GM23338 (cell line): Measurements from ENCODE around the gene MRPL18. TPM values are rescaled to one million over a fixed set of nuclear protein-coding genes. Genes with fewer than 3 reads are reported as not detected.

ENCODE experiments used
- ATAC-seq: fragments of 200-7000 bp; cut with Tn5 transposase; 3 replicates; pipeline ENCODE4 v1.9.1; 2020
- DNase-seq: peaks from one replicate; pipeline ENCODE4 v3.0.0-alpha.2; 2015; ENCODE audit warnings: low spot score
- H2AFZ ChIP-seq: fragments of 200-600 bp; sonication (generic); 2 replicates; pipeline ENCODE4 v1.8.0; 2016; ENCODE audit warnings: antibody characterized with exemption, mild to moderate bottlenecking, moderate library complexity
- H3F3A ChIP-seq: fragments of 200-600 bp; sonication (generic); replicated peaks from 2 replicates; pipeline ENCODE4 v1.8.0; 2017; ENCODE audit warnings: antibody characterized with exemption, mixed run types, low read depth
- H3K27ac ChIP-seq: fragments of 200-600 bp; sonication (generic); 2 replicates; pipeline ENCODE4 v1.6.1; 2016; ENCODE audit warnings: low read depth
- H3K27me3 ChIP-seq: fragments of 200-600 bp; sonication (generic); 2 replicates; pipeline ENCODE4 v1.8.0; 2016; ENCODE audit warnings: mild to moderate bottlenecking, mixed run types, moderate library complexity; ENCODE audit not compliant: insufficient read depth
- H3K36me3 ChIP-seq: fragments of 200-600 bp; sonication (generic); 2 replicates; pipeline ENCODE4 v1.8.0; 2016; ENCODE audit warnings: mild to moderate bottlenecking; ENCODE audit not compliant: insufficient read depth
- H3K4me1 ChIP-seq: fragments of 200-600 bp; sonication (generic); 2 replicates; pipeline ENCODE4 v1.8.0; 2016; ENCODE audit warnings: mild to moderate bottlenecking, moderate library complexity; ENCODE audit not compliant: insufficient read depth
- H3K4me2 ChIP-seq: fragments of 200-600 bp; sonication (generic); 2 replicates; pipeline ENCODE4 v1.7.1; 2017; ENCODE audit warnings: mixed run types
- H3K4me3 ChIP-seq: fragments of 200-600 bp; sonication (generic); 2 replicates; pipeline ENCODE4 v1.6.1; 2016; ENCODE audit warnings: mixed run types
- H3K79me2 ChIP-seq: fragments of 200-600 bp; sonication (generic); replicated peaks from 2 replicates; pipeline ENCODE4 v1.8.0; 2017; ENCODE audit warnings: mild to moderate bottlenecking; ENCODE audit not compliant: insufficient read depth
- H3K9me2 ChIP-seq: fragments of 200-600 bp; sonication (generic); 2 replicates; pipeline ENCODE4 v1.8.0; 2017; ENCODE audit not compliant: insufficient read depth
- H4K20me1 ChIP-seq: fragments of 200-600 bp; sonication (generic); replicated peaks from 2 replicates; pipeline ENCODE4 v1.8.0; 2017; ENCODE audit warnings: mild to moderate bottlenecking; ENCODE audit not compliant: insufficient read depth
- H3K27ac Mint-ChIP-seq: 2 replicates; pipeline ENCODE4 v1.8.0; 2020; ENCODE audit warnings: inconsistent platforms, mild to moderate bottlenecking, moderate library complexity, mixed read lengths
- H3K27me3 Mint-ChIP-seq: 3 replicates; pipeline ENCODE4 v1.8.0; 2022; ENCODE audit warnings: low read depth, mild to moderate bottlenecking, moderate library complexity, mixed read lengths, inconsistent platforms; ENCODE audit not compliant: insufficient read depth, poor library complexity
- H3K36me3 Mint-ChIP-seq: 3 replicates; pipeline ENCODE4 v1.8.0; 2021; ENCODE audit warnings: low read depth, mild to moderate bottlenecking, inconsistent platforms, moderate library complexity, mixed read lengths
- H3K4me1 Mint-ChIP-seq: 3 replicates; pipeline ENCODE4 v1.8.0; 2020; ENCODE audit warnings: mild to moderate bottlenecking, inconsistent platforms, mixed read lengths
- H3K4me3 Mint-ChIP-seq: 3 replicates; pipeline ENCODE4 v1.8.0; 2021; ENCODE audit warnings: moderate library complexity, mild to moderate bottlenecking, inconsistent platforms, mixed read lengths
- H3K9me3 Mint-ChIP-seq: 3 replicates; pipeline ENCODE4 v1.8.0; 2020; ENCODE audit warnings: moderate library complexity, mild to moderate bottlenecking, inconsistent platforms, mixed read lengths
- CREB1 ChIP-seq: fragments of 250-450 bp; sonication (Bioruptor Pico); IDR thresholded peaks from 2 replicates; pipeline ENCODE4 v1.5.0; 2020; ENCODE audit warnings: low read depth, mild to moderate bottlenecking, moderate library complexity
- CTCF ChIP-seq, 2 experiments: fragments of 200-600 bp in 1 of 2; sonication (generic) in 1 of 2; conservative IDR thresholded peaks; 2 replicates each; pipeline versions ENCODE4 v1.5.1 to v1.6.1; 2016 to 2017; ENCODE audit warnings: antibody characterized with exemption in 2 of 2, low read depth in 2 of 2, mild to moderate bottlenecking in 2 of 2, moderate library complexity in 1 of 2
- ETS1 ChIP-seq: IDR thresholded peaks from 2 replicates; pipeline ENCODE4 v1.6.1; 2016; ENCODE audit warnings: antibody characterized with exemption
- EZH2phosphoT487 ChIP-seq: fragments of 200-600 bp; sonication (generic); IDR thresholded peaks from one replicate; pipeline ENCODE4 v1.8.1; 2018; ENCODE audit warnings: antibody characterized with exemption; ENCODE audit not compliant: unreplicated experiment
- JUNB ChIP-seq: IDR thresholded peaks from one replicate; pipeline ENCODE4 v1.6.1; 2016; ENCODE audit warnings: antibody characterized with exemption; ENCODE audit not compliant: unreplicated experiment
- NANOG ChIP-seq: IDR thresholded peaks from 2 replicates; pipeline ENCODE4 v1.6.1; 2016; ENCODE audit warnings: antibody characterized with exemption, borderline replicate concordance
- STAT1 ChIP-seq: IDR thresholded peaks from one replicate; pipeline ENCODE4 v1.6.1; 2016; ENCODE audit warnings: antibody characterized with exemption; ENCODE audit not compliant: unreplicated experiment
- ZNF114 ChIP-seq: fragments of 250-450 bp; sonication (Bioruptor Pico); IDR thresholded peaks from 2 replicates; pipeline ENCODE4 v1.5.0; 2020; ENCODE audit warnings: mild to moderate bottlenecking, moderate library complexity
- ZNF462 ChIP-seq: fragments of 250-450 bp; sonication (Bioruptor Pico); IDR thresholded peaks from 2 replicates; pipeline ENCODE4 v1.5.0; 2020; ENCODE audit warnings: mild to moderate bottlenecking, moderate library complexity
- polyA plus RNA-seq: library from polyadenylated mRNA; unstranded; fragments of >200 nt; fragmentation: Nextera tagmentation; extraction: Ambion mirVana; gene quantifications from 2 replicates; pipeline ENCODE4 v1.2.1, GENCODE V29; 2016
- total RNA-seq: library from RNA; depleted of rRNA; stranded (reverse); fragments of >200 nt; shearing (Covaris generic); gene quantifications from 2 replicates; pipeline ENCODE4 v1.2.3, GENCODE V29; 2014

MRPL18 gene
- total and polyA plus RNA-seq, 2 experiments from 2014 or later, result 91.4 to 228 TPM

GRCh38 chr6:159830501-159831372 is 40.5 kb downstream of the MRPL18 start:
- Mint-ChIP-seq H3K4me1 (peaks cover 51% of the 10 kb centered on the region), H3K9me3 (peaks cover 8% of the 10 kb centered on the region; the same call in 1 of the 3 replicates), H3K27me3 (peaks cover 16% of the 10 kb centered on the region), H3K36me3 (peaks cover 8% of the 10 kb centered on the region; the same call in 2 of the 3 replicates), H3K27ac (peak overlapping the region; percentile 82), H3K4me3 (peak overlapping the region; percentile 10; the same call in 1 of the 3 replicates)
- Histone ChIP-seq H3K27me3 (no peaks in the 10 kb centered on the region), H3K27ac (peak overlapping the region; percentile 63; the same call in 1 of the 2 replicates), H4K20me1 (no peaks in the 10 kb centered on the region), H2AFZ (peak overlapping the region; percentile 93; the same call in 1 of the 2 replicates), H3F3A (no peaks in the 10 kb centered on the region), H3K4me3 (no peak overlapping the region), H3K9me2 (no peaks in the 10 kb centered on the region), H3K36me3 (no peaks in the 10 kb centered on the region), H3K4me1 (peaks cover 37% of the 10 kb centered on the region), H3K79me2 (no peaks in the 10 kb centered on the region), H3K4me2 (peak overlapping the region; percentile 65; the same call in 1 of the 2 replicates)
- ATAC-seq (peak; percentile 56), DNase-seq (peak; percentile 32)
- TF ChIP-seq CTCF (conservative IDR thresholded peaks at IDR 0.05; ENCODE audit: low read depth in 2 of 2), result no peak
- no peak for TF ChIP-seq EZH2phosphoT487
- TF ChIP-seq STAT1, result no peak
- no peak for TF ChIP-seq NANOG
- no peak for TF ChIP-seq ZNF114 (CRISPR knock-in tag)
- no peak for TF ChIP-seq CREB1
- TF ChIP-seq ETS1, result no peak
- no peak for TF ChIP-seq JUNB
- TF ChIP-seq ZNF462 (CRISPR knock-in tag), result peak; percentile 12; the same call in 1 of the 2 replicates
